Neural progenitor cell (in vitro differentiated cells): ENCODE measurements around the gene FXYD7.

Experiments
- CTCF ChIP-seq: fragments of 200-600 bp; sonication (generic); IDR thresholded peaks from 2 replicates; pipeline ENCODE4 v1.5.1; 2017; ENCODE audit warnings: antibody characterized with exemption, mild to moderate bottlenecking
- EZH2 ChIP-seq: fragments of 200-600 bp; sonication (generic); IDR thresholded peaks from 2 replicates; pipeline ENCODE4 v1.6.1; 2017; ENCODE audit warnings: antibody characterized with exemption, mild to moderate bottlenecking, moderate library complexity
- EZH2phosphoT487 ChIP-seq: fragments of 200-600 bp; sonication (generic); IDR thresholded peaks from 2 replicates; pipeline ENCODE4 v1.6.1; 2017; ENCODE audit warnings: antibody characterized with exemption

GRCh38 chr19:35184884-35185283 lies 41.8 kb downstream of the FXYD7 start:
- TF ChIP-seq CTCF (no peak), EZH2 (no peak), EZH2phosphoT487 (no peak)
